NCI-H748 (cell line): ENCODE measurements around the gene CDC42BPB.

Experiments
- DNase-seq: peaks from one replicate; lab custom pipeline; 2025; ENCODE audit not compliant: unreplicated experiment; lab: John Stamatoyannopoulos, UW

CDC42BPB gene

DNA sequence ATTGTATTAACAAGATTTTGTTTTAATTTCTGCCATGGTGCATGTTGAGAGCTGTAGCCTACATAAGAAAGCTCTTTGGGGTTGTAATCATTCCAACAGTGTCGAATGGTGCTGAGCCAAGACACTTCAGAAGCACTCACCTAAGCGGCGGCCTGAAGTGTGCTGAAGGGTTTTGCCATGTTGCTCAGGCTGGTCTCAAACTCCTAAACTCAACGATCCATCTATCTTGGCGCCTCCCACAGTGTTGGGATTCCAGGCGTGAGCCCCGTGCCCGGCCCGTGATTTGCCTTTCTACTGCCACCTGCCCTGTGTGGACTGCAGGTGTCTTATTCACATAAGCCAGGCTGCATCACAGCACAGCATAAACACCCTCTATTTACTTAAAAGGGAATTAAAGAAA is 86.0 kb downstream of the CDC42BPB start:
- no peak for DNase-seq

DNA sequence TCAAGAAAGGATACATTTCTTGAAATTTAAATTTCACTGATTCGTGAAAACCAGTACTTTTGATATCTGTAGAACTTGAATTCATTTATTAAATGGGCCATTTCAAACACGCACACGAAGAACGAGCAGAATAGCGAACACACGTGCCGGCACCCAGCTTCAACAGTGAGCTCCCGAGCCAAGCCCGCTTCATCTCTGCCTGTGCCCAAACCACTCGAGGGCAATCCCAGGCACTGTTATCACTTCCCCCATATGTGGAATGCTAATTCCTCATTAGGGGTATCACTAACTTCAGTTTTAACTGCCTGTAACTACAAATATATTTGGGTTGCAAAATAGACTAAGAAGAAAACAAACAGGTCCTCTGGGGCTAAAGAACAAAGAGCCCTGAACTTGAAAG is 86.9 kb downstream of the CDC42BPB start:
- DNase-seq: no peak

DNA sequence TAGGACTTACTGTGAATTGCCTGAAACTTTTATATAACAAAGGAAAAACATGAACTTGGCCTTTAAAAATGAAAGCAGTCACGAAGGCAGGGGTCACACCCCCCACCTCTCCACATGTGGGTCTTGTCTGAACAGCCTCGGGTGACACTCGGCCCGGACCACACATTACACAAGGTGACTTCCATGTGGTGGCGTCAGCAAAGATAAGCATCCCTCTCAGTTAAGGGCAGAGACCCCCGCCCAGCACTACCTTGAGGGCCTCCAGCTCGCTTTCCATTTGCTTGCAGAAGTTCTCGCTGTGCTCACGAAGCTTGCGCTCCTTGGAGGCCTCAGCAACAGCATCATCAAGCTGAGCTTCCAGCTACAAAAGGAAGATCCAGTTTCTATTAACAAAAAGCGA is 87.4 kb downstream of the CDC42BPB start:
- DNase-seq: no peak

DNA sequence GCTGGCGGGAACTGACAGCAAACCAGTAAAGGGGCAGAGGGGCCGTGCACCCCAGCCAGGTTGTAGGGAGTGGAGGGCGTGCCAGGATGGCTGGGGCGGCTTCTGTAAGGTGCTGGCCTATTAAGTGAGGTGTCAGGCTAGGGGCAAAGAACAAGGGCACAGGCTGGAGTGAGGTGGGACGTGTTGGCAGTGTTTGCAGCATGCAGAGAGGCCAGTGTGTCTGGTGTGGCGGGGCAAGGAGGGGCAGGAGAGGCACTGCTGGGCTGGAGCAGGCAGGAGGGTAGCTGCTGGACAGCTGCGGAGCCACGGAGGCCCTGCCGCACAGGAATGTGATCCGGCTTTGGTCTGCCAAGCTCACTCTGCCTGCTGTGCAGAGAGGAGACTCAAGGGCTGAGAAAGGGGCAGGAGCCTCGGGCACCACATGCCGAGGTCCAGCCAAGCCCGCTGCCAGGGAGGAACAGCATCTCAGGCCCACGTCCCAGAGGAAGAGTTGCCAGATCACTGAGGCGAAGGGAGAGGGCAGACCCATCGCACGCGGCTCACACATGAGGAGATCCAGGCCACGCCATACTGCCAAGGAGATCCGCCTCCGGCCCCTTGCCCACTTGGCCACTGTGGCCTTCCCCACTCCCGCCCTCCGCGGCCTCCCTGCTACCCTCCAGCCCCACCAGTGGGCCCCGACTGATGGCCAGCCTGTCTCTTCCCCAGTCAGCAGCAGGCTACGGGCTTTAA is 88.1 kb downstream of the CDC42BPB start:
- no peak for DNase-seq

DNA sequence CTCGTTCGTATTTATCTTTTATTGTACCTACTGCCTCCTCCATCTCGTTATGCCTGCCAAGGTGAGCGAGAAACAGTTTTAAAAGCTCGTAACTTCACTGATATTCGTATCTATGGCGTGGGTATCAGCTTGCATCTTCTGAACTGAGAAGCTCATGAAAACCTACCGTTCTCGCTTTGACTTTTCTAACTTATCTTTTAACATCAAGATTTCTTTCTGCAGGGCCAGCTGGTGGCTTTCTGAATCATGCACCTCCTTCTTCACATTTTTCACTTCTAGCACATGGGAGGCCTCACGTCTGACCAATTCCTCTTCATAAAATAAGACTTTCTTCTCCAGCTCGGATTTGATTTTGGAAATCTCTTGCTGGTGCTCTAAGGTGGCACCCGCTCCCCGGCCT is 89.0 kb downstream of the CDC42BPB start:
- no peak for DNase-seq

DNA sequence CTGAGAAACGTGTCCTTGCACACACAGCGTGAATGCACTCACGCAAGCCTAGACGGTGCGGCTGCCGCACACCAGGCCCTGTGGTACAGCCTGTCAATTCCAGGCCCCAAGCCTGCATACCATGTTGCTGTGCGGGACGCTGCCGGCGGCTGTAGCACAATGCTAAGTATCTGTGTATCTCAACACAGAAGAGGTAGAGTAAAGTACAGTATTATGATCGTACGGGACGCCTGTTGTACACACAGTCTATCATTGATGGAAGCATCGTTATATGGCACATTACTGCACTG is 89.9 kb downstream of the CDC42BPB start:
- DNase-seq: no peak

DNA sequence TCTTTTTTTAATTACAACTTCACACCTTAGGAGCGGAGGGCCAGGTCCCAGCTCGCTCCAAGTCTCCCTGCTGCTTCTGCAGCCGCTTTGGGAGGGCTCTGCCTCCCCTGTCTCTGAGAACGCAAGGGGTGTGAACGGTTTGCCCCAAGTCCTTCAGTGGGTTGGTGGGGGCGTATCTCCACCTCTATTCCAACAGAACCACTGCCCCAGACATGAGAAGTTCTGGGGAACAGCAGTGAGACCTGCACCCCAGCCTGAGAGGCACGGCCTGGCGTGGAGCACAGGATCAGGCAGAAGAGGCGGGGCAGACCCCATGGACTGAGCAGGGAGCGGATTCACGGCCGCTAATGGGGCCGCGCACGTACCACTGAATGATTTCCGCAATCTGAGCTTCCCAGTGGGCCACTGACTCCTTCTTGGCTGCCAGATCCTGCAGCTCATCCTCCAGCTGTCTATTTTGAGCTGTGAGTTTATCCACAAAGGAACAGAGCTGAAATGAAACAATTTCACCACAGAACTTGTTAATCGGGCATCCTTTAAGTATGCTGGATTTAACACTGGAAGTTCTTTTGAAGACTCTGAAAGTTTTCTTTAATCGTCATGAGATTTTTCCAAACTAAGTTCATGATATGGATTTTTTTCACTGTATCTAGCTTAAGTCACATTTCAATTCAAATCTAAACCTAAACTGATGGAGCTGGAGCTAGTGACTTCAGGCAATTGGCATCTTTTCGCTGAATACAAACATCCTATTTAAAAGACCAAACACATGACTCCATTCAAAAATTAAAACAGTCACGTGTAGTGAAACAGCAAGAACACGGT is 90.5 kb downstream of the CDC42BPB start:
- no peak for DNase-seq

DNA sequence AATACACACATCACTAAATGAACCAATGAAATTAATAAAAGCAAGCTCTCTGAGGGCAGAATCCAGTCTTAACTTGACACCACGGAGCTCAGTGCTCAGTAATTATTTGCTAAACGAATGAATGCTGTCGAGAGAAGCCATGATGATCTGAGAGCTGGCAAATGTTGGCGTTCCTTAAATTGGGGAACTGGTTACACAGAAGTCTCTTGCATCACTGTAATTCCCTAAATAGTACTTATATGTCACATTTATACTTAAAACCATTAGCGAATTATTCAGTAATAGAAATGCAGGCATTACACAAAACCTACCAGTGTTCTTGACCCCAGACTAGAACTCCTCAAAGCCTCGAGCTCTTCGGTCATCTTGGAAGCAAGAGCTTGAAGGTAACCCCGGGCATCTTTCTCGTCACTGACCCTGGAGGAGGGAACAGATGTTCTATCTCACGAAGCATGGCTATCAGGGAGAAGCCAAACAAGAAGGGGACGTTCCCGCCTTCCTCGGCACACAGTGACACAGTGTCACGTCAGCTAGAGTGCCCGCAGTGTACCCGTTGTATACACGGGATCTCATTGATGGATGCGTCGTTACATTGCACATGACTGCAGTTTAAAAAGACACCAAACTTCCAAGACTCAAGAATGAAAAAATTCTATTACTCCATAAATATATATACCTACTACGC is 91.2 kb downstream of the CDC42BPB start:
- DNase-seq: no peak

DNA sequence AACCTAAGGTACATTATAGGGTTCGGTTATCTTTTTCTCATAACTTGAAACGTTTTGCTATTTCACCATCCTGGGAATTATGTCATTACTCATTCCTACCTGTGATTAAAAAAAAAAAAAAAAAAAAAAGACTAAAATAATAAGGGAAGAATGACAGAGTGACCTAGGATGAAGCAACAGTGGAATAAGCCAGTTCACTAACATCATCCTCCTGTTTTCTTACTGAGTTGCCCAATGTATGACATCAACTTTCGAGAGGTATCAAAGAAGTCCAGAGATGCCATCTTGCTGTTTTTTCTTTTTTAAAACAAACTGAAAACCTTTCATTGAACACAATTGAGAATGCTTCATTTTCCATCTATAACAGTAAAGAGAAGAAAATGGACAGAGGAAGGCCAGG is 92.1 kb downstream of the CDC42BPB start:
- no peak for DNase-seq

DNA sequence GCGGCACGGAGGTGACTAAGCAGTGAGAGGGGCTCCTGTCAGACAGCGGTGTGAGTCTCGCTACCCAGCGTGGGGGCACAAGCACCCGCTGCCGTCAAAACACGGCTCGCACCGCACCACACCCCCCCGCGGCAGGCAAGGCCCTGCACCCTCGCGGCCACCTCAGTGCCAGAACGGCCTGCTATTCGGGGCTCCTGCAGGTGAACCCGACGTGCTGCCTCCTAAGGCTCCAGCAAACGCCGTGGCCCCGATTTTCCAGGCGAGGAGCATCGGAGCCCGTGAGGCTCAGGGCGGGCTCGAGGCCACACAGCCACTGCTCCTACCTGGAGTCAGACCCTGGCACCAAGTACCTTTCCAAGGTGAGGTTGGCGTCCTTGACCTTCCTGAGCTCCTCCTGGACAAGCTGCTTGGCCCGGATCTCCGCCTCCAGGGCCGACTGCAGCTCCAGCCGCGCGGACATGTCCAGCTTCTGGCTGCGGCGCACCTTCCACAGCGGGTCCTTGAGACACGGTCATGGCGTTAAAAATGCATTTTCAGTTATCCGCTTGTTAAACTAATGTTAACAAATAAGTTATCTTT is 93.1 kb downstream of the CDC42BPB start:
- no peak for DNase-seq

DNA sequence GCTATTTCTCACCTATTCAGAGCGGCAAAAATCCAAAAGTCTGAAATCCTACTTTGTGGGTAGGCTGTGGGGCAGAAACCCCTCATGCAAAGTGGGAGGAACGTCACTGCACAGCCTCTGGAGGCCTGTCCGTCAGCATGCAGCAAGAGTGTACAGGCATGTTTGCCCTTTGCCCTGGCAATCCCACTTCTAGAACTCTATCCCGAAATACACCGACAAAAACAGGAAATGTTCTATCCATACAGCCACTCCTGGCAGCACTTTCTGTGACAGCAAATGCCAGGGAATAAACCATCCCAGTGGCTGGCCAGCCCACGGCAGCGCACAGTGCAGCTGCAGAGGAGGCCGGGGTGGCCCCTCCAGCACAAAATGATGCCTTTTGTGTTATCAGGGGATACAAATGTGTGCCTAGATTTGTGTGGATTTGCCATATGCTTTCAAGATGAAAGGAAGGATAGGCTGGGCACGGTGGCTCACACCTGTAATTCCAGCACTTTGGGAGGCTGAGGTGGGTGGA is 95.2 kb downstream of the CDC42BPB start:
- DNase-seq: no peak

DNA sequence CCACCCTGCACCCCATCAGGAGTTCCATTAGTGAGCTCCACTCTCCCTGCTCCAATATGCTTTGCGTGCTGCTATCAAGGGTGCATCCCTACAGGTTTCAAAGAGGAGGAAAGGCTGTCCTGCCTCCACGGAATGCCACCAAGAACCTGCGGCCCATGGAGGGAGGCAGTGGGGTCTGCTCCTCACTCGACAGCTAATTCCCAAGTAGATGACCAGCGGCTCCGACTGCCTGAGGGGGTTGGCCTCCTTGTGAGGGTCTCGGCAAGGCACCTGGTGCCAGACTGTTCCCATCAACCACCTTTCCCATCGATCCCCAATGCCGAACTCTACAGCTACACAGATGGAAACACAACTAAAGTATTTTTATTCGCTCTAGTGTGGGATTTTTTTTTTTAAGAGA is 98.9 kb downstream of the CDC42BPB start:
- DNase-seq: no peak

DNA sequence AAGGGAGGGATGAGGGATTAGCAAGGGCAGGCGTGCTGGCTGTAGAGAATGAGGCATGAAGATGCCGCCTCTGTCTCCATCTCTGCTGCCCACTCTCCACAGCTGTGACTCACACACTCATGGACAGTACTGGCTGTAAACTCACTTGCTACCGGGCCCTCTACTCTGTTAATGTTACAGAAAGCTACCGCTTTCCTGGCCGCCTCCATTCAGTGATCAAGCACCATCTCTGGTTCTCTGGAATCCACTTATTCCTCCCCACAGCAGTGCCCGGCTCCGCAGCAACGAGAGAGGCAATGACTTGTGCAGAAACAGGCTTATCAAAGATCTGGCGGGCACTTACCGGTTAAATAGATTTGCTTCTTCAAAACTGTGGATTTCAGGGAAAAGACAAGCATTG is 100.1 kb downstream of the CDC42BPB start:
- DNase-seq: no peak

DNA sequence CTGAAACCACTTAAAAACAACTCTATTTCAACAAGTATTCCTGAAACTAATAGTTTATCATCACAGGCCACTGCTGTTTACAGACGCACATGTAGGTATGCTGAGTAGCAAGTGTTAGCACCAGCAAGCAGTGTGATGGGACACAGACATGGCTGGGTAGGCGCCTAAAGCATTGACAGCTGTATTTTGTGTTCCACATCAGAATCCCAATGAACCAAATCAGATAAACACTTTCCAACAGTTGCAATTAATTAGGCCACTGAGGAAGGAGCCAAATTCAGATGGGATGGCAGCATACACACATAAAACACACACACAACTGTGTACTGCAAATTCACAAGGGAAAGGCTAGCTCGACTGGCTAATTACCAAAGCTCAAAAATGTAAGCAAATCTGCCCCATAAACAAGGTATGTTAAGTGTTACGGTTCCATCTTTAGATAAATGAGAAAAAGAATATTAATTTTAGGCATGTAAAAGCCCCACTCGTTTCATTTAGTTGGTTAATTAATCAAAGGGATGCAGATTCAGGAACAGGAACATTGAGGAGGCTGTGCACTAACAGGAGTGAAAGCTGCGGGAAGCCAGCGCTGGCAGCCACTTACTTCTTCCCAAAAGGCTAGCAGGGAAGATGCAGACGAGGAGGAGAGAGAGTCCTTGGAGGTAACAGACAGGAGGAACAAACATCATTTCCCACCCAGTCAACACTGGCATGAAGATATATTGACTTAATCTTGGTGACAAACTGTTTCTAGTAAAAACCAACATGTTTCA is 101.5 kb downstream of the CDC42BPB start:
- DNase-seq: no peak

DNA sequence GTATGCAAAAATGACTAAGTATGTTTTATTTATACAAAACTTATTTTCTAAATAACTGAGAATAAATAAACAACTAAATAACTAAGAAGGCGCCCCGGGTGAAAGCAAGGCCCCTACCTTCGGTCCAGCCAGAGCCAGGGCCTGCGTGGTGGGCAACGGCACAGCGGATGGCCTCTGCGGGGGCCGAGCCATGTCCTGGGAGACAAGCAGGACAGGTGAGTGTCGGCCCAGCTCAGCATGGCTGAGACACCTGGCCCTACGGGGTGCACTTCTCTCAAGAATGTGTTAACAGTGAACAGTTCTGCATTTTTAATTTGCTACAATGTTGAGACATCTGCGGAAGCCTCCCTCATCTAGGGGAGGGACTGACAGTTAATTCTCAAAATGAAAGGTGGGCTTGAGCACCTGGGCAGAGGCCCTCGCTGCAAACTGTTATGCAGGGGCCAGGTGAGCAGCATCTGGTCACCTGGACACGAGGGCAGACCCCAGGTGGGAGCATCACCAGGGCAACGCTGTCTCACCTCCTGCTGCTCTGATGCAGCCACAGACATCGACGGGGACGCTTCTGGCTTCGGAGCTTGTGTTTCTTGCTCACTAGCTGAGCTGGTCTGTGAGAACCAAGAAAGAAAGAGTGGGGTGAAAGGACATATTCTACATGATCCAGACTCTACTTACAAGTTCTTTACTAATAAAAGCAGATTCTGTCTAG is 103.1 kb downstream of the CDC42BPB start:
- no peak for DNase-seq

DNA sequence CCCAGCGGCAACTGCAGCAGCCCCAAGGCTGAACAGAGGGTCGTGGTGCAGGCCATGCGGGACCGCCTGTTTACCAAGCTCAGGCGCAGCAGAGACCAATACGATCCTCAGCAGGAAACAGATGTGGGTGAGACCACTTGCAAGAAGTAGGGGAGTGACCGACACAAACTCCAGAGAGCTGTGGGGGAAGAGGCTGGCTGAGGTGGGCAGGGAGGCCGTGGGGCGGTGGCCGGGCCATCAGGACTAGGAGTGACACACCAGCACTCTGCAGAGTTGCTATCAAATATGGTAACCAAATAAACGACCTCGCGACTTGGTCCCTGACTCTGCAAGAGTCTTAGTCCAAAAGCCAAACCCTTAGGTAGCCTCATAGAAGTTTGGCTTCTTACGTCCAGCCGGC is 104.2 kb downstream of the CDC42BPB start:
- DNase-seq: no peak

DNA sequence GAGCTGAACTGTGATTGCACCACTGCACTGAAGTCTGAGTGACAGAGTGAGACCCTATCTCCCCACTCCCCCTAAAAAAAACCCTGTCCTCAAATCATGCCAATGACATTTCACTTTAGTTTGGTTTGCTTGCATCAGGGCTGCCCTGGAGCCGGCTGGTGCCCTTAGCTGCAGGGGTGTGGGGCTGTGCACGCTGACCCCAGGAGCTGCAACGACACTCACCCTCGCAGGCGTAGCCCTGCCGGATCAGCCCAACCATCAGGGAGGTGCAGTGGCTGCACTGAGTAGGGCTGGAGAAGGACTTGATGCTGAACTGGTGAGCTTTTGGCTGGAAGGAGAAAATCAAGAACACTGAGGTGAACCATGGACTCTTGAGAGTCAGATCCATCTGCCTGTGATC is 105.1 kb downstream of the CDC42BPB start:
- no peak for DNase-seq

DNA sequence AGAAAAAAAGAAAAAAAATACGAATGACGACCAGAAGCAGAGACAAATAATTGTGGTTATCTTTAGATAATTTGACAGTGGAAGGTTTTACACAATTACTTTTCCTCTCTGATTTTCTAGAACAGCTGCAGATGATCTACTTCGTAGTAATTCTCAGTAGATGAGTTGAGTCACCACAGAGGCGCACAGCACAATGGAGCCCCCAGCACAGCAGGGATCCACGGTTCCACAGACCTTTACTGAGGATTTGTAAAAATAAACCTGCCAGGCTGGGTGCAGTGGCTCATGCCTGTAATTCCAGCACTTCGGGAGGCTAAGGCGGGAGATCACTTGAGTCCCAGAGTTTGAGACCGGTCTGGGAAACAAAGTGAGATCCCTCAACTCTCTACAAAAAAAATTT is 105.5 kb downstream of the CDC42BPB start:
- no peak for DNase-seq

DNA sequence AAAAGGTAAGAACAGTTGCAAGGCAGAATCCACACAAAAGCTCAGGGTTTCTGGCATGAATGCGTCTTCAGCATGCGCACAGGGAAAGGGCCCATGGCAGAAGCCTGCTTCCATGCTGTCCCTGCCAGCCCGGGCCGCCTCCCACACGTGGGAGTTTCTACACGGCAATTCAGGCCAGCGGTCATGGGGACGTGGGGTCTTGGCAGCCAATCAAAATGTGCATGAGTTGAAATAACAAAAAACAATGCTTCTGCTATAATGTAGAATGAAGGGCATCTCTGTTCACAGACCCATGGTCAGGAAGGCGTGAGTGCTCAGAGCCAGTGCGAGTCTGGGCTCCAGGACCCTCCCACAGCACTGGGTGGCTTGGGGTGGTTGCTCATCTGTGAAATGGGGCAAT is 106.3 kb downstream of the CDC42BPB start:
- no peak for DNase-seq

DNA sequence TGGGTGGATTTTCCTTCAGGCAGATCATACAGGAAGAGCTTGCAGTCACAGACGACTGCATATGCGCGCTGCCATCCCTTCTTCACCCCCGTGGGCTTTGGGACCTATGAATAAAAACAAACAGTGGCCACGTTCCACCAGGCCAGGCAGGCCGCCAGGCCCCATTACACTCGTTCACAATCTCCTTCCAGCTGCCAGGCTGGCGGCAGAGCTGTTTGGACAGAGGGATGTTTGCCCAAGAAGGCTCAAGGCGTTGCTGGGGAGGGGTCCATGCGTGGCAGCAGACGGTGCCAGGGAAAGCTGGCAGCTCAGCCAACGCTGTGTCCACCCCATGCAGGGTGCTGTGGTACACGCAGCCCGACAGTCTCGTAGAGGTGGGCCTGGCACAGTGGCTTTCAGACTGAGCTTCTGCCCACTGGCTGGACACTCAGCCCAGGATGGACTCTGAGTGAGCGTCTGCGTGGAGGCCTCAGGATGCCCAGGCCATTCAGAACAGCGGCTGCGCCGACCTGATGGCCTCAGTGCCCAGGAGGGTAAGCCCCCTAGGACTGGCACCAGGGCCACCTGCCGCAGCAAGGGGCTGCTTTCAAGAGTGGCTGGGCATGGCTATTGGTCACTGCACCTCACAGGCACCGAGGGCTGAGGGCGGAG is 107.4 kb downstream of the CDC42BPB start:
- DNase-seq: no peak
